HepG2 (cell line): ENCODE measurements around the gene RBAK. TPM values are rescaled to one million over a fixed set of nuclear protein-coding genes. Genes with fewer than 3 reads are reported as not detected.
"Not testable (repeated sequence)": the region's sequence is repeated elsewhere in the genome, so short reads cannot be mapped to it uniquely, and the experiment has no call there.

Source experiments
- ATAC-seq: fragments of 200-7000 bp; cut with Tn5 transposase; 3 replicates; pipeline ENCODE4 v1.9.1; 2020; ENCODE audit warnings: mild to moderate bottlenecking, moderate library complexity
- BruUV-seq: library from RNA; stranded (reverse); fragments of 400-500 nt; replicated peaks from 2 replicates; lab custom pipeline; 2021; lab: Mats Ljungman, UMichigan
- CTCF ChIA-PET: fragments of 300-600 bp; formaldehyde crosslinking; extraction: SDS; loops from one replicate; lab custom pipeline; 2021; ENCODE audit warnings: low total read pairs, inconsistent platforms, low intra/inter-chr PET ratio; lab: Yijun Ruan, JAX
- POLR2A ChIA-PET: fragments of 350-600 bp; sonication (Branson Sonifier 250); formaldehyde crosslinking; loops from one replicate; lab custom pipeline; 2020; ENCODE audit warnings: antibody characterized with exemption, inconsistent platforms; lab: Yijun Ruan, JAX
- DNase-seq: peaks from one replicate; pipeline ENCODE4 v3.0.0-alpha.2; 2015; ENCODE audit warnings: low spot score
- FAIRE-seq: peaks from 3 replicates; lab custom pipeline; 2011; peaks lifted over from hg19 to GRCh38; lab: Jason Lieb, UNC
- H2AFZ ChIP-seq: one replicate; pipeline ENCODE4 v1.6.1; 2011; ENCODE audit warnings: low read length, inconsistent platforms
- H3K27ac ChIP-seq: fragments of 300-600 bp; 3 replicates; pipeline ENCODE4 v1.8.0; 2011; ENCODE audit warnings: mixed run types, mild to moderate bottlenecking, mixed read lengths, low read length, inconsistent platforms; ENCODE audit not compliant: insufficient read depth; ENCODE audit errors: extremely low read length
- H3K27me3 ChIP-seq, 2 experiments: fragments of 200-600 bp in 1 of 2; 2 replicates in 1 of 2; 3 replicates in 1 of 2; pipeline versions ENCODE4 v1.6.0 to v1.8.0; 2011; ENCODE audit warnings: low read length in 2 of 2, mild to moderate bottlenecking in 2 of 2, moderate library complexity in 2 of 2, inconsistent platforms in 1 of 2; ENCODE audit not compliant: insufficient read depth in 2 of 2, control insufficient read depth in 1 of 2
- H3K36me3 ChIP-seq, 2 experiments: fragments of 200-600 bp in 1 of 2; replicated peaks in 1 of 2; 2 replicates in 1 of 2; 3 replicates in 1 of 2; pipeline versions ENCODE4 v1.5.1 to v1.8.0; 2011; ENCODE audit warnings: low read length in 2 of 2, inconsistent platforms in 1 of 2; ENCODE audit not compliant: insufficient read depth in 2 of 2, control insufficient read depth in 1 of 2
- H3K4me1 ChIP-seq: 2 replicates; pipeline ENCODE4 v1.5.1; 2012; ENCODE audit warnings: low read length, inconsistent platforms; ENCODE audit not compliant: insufficient read depth
- H3K4me2 ChIP-seq: 2 replicates; pipeline ENCODE4 v1.6.0; 2011; ENCODE audit warnings: low read depth, low read length, inconsistent platforms
- H3K4me3 ChIP-seq, 3 experiments: fragments of 200-600 bp in 1 of 3; sonication (generic), shearing (Covaris generic) in 1 of 3; replicated peaks in 1 of 3; 2 replicates each; pipeline ENCODE4 v1.5.1; 2011 to 2016; ENCODE audit warnings: low read length in 3 of 3, inconsistent platforms in 2 of 3, low read depth in 2 of 3, mild to moderate bottlenecking in 2 of 3, control low read depth in 1 of 3, mixed read lengths in 1 of 3; ENCODE audit not compliant: insufficient read depth in 1 of 3
- H3K79me2 ChIP-seq: one replicate; pipeline ENCODE4 v1.6.1; 2011; ENCODE audit warnings: low read length, inconsistent platforms; ENCODE audit not compliant: insufficient read depth
- H3K9ac ChIP-seq: 2 replicates; pipeline ENCODE4 v1.6.0; 2011; ENCODE audit warnings: mild to moderate bottlenecking, low read depth, low read length, inconsistent platforms; ENCODE audit not compliant: insufficient read depth
- H3K9me3 ChIP-seq: 2 replicates; pipeline ENCODE4 v1.5.1; 2012; ENCODE audit warnings: mild to moderate bottlenecking, low read length
- H4K20me1 ChIP-seq: 2 replicates; pipeline ENCODE4 v1.6.0; 2011; ENCODE audit warnings: inconsistent platforms, mild to moderate bottlenecking, low read length, moderate library complexity; ENCODE audit not compliant: insufficient read depth
- ZNF839 ChIP-seq: sonication (generic); formaldehyde crosslinking; IDR thresholded peaks from 2 replicates; pipeline ENCODE4 v1.4.0; 2020; ENCODE audit warnings: missing genetic modification reagents, mild to moderate bottlenecking, borderline replicate concordance
- WGBS: methylation state at CpG from one replicate; pipeline ENCODE4 v1.1.6; 2017; ENCODE audit warnings: low lambda C conversion rate; 5-methylcytosine and 5-hydroxymethylcytosine counted together
- in situ Hi-C: cut with HindIII; loops from 2 replicates; pipeline ENCODE4 v1.10.0; 2017; ENCODE audit warnings: low pct_unique_long_range_greater_than_20kb; ENCODE audit not compliant: extremely low pct_ligation_motif_present
- intact Hi-C: fragments of 100-400 bp; cut with micrococcal nuclease; formaldehyde crosslinking; loops from one replicate; pipeline ENCODE4 v1.10.0; 2022; ENCODE audit not compliant: unreplicated experiment
- polyA plus RNA-seq, 8 experiments: library from polyadenylated mRNA; depleted of rRNA in 3 of 8; stranded (reverse) in 7 of 8; unstranded in 1 of 8; fragments of >200 nt; fragmentation: Illumina TruSeq in 4 of 8; extraction: Trizol in 4 of 8; gene quantifications; 2 replicates each; pipeline versions ENCODE4 v1.2.1 to v1.2.3, GENCODE V29; 2011 to 2016; ENCODE audit warnings: low read depth in 4 of 8, missing spikeins in 1 of 8, mixed read lengths in 1 of 8; ENCODE audit not compliant: insufficient read depth in 1 of 8
- total RNA-seq, 5 experiments: library from RNA; depleted of rRNA; stranded (reverse); fragments of >200 nt; fragmentation: Illumina TruSeq; extraction: Trizol; gene quantifications; 2 replicates each; pipeline ENCODE4 v1.2.3, GENCODE V29; 2016; ENCODE audit warnings: low read depth in 1 of 5
- TF ChIP-seq, protein P1 (sequence below): sonication (generic); formaldehyde crosslinking; IDR thresholded peaks from 2 replicates; pipeline ENCODE4 v1.4.0; 2020; ENCODE audit warnings: mild to moderate bottlenecking, missing genetic modification reagents

The RBAK gene
- total and polyA plus RNA-seq, 2 of the 13 experiments (the other 11 are each of a cell fraction or from before 2014, with no cell fraction given), result 4.4 to 11.8 TPM

DNA sequence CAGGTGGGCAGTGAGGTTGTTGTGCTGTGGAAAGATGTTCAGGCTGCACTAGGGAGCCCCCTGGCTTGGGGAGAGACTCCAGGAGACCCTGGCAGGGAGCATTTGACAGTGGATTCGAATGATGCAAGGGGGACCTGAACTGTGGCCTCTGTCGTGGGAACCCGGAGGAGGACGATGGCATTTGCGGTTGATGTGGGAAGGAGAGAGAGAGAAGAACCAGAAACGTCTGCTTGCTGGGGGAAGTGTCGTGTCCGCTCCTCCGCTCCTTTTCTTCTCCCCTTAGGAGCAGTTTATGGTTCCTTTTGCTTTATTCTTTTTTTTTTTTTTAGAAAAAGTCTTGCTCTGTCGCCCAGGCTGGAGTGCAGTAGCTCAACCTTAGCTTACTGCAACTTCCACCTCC lies 12.5 kb upstream of the RBAK start:
- H4K20me1 ChIP-seq, intact Hi-C loops, POLR2A ChIA-PET, H3K27me3 ChIP-seq, H3K4me3 ChIP-seq, DNase-seq, CTCF ChIA-PET, H2AFZ ChIP-seq, H3K4me2 ChIP-seq, H3K9ac ChIP-seq, in situ Hi-C loops, FAIRE-seq, ATAC-seq, H3K36me3 ChIP-seq, H3K27ac ChIP-seq, H3K4me1 ChIP-seq, BruUV-seq, H3K9me3 ChIP-seq, H3K79me2 ChIP-seq: not testable (repeated sequence)
- WGBS, result 79% methylated on average over 10 of the region's 10 CpGs

DNA sequence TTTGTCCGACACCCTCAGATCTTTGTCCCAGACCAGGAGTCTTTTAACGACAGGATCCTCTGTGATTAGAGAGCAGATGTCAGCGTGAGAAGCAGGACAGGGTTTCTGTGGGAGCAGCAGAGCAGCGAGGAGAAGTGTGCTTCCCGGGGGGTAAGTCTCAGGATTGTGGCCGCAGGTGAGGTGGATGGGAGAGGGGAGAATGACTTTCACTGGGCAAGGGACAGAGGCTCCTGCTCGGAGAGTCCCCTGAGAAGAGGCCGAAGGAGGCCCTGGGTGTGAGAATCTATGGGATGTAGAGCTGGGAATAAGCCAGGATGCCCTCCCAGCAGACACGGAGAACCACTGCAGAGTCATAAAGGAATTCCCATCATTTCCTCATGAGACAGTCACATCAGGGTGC lies 10.4 kb upstream of the RBAK start:
- ChIA-PET CTCF (no interaction called here), POLR2A (interaction anchor here (2.2 kb wide), 1 partner anchor 10 kb away, joined by 8 read pairs; the partner anchor contains the start of gene RBAK)
- no peaks in the 10 kb centered on the region for H3K9me3 ChIP-seq
- in situ Hi-C loops, result no loop called here
- no peak overlapping the region for H3K4me2 ChIP-seq
- H3K9ac ChIP-seq, result no peak overlapping the region
- no peak overlapping the region for H3K27ac ChIP-seq
- H2AFZ ChIP-seq, result no peak overlapping the region
- no peak overlapping the region for H3K4me3 ChIP-seq
- FAIRE-seq, result no peak
- H3K79me2 ChIP-seq, result no peaks in the 10 kb centered on the region
- no peaks in the 10 kb centered on the region for H4K20me1 ChIP-seq
- no peak for ATAC-seq
- H3K27me3 ChIP-seq, result no peaks in the 10 kb centered on the region
- no TSS peak for BruUV-seq
- H3K4me1 ChIP-seq, result no peaks in the 10 kb centered on the region
- TF ChIP-seq, protein P1, sequence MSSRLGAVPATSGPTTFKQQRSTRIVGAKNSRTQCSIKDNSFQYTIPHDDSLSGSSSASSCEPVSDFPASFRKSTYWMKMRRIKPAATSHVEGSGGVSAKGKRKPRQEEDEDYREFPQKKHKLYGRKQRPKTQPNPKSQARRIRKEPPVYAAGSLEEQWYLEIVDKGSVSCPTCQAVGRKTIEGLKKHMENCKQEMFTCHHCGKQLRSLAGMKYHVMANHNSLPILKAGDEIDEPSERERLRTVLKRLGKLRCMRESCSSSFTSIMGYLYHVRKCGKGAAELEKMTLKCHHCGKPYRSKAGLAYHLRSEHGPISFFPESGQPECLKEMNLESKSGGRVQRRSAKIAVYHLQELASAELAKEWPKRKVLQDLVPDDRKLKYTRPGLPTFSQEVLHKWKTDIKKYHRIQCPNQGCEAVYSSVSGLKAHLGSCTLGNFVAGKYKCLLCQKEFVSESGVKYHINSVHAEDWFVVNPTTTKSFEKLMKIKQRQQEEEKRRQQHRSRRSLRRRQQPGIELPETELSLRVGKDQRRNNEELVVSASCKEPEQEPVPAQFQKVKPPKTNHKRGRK (CRISPR knock-in tag), result no peak
- TF ChIP-seq ZNF839 (CRISPR knock-in tag), result no peak
- DNase-seq, result no peak
- H3K36me3 ChIP-seq, result no peaks in the 10 kb centered on the region
- WGBS, result 94% methylated on average over 9 of the region's 9 CpGs
- intact Hi-C loops, result no loop called here
